Measurements from ENCODE around the gene BIRC3.

DNA sequence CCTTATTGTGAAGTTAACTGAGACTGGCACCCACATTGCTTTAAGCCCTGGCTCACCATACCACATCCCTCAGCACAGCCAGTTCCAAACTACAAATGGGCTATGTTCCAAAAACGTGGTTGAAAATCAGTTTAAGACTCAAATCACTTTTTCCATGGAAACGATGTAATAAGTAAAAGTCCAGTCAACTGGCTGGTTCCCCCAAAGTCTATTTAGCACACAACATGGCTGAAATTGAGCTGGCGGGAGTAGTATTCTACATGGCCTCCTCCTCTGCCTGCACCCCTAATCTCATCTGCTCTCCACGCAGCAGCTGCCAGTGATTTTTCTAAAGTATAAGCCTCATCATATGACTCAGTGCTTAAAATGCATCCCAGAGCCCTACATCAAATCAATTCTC, 40.9 kb upstream of the BIRC3 start:
- TF ChIP-seq POLR2A (IDR thresholded peaks at IDR 0.05) = no peak
- TF ChIP-seq POLR2AphosphoS5 (IDR thresholded peaks at IDR 0.05) = no peak

Data from gastroesophageal sphincter (tissue), 2 donors.